ENCODE measurements around the gene NEK7. TPM values are rescaled to one million over a fixed set of nuclear protein-coding genes. Genes with fewer than 3 reads are reported as not detected.

NEK7 gene
- total RNA-seq, 3 donors from 2014 or later (not counting 1 experiment from before 2014, with no cell fraction given) = 34.1 to 57.5 (median 42.1) TPM

- TF ChIP-seq CTCF (IDR thresholded peaks at IDR 0.05) = no peak
- no peak overlapping the region for H3K27ac ChIP-seq (ENCODE audit: low read length)
- H3K9me3 Mint-ChIP-seq = no peaks in the 10 kb centered on the region
- no peak for ATAC-seq
- intact Hi-C loops (cut with micrococcal nuclease) = loop anchor here (10.0 kb wide), 2 partner anchors 239 to 629 kb away; partner anchors contain the start of gene LHX9
- H3K4me1 Mint-ChIP-seq = peaks cover 23% of the 10 kb centered on the region in 2 donors
- H3K36me3 ChIP-seq (ENCODE audit: control insufficient read depth, insufficient read depth, low read length) = no peaks in the 10 kb centered on the region
- H3K27ac Mint-ChIP-seq = no peak overlapping the region
- H3K36me3 Mint-ChIP-seq = no peaks in the 10 kb centered on the region
- no peaks in the 10 kb centered on the region for H3K27me3 ChIP-seq (ENCODE audit: control insufficient read depth, insufficient read depth, low read length)
- H3K4me3 Mint-ChIP-seq = no peak overlapping the region
- peaks cover 6% of the 10 kb centered on the region for H3K4me1 ChIP-seq (ENCODE audit: control insufficient read depth, insufficient read depth, low read length)
- no peak for DNase-seq
- H3K27me3 Mint-ChIP-seq (ENCODE audit: low read depth in 2 of 2) = no peaks in the 10 kb centered on the region
- no peak overlapping the region for H3K4me3 ChIP-seq (ENCODE audit: low read length)
- H3K9me3 ChIP-seq (ENCODE audit: control insufficient read depth, insufficient read depth, low read length) = no peaks in the 10 kb centered on the region
- no CpG with 5 or more reads among the region's 1 CpG for WGBS (ENCODE audit: insufficient coverage)
These were observed 3.0 kb upstream of the NEK7 start for GRCh38 chr1:198153804-198154203.

GRCh38 chr1:198155253-198155652 lies 1.5 kb upstream of the NEK7 start:
- Histone ChIP-seq H3K9me3 (ENCODE audit: control insufficient read depth, insufficient read depth, low read length) (no peaks in the 10 kb centered on the region), H3K27me3 (ENCODE audit: control insufficient read depth, insufficient read depth, low read length) (no peaks in the 10 kb centered on the region), H3K27ac (ENCODE audit: low read length) (no peak overlapping the region), H3K4me1 (ENCODE audit: control insufficient read depth, insufficient read depth, low read length) (peaks cover 10% of the 10 kb centered on the region), H3K4me3 (ENCODE audit: low read length) (no peak overlapping the region), H3K36me3 (ENCODE audit: control insufficient read depth, insufficient read depth, low read length) (no peaks in the 10 kb centered on the region)
- 92% methylated on average over 5 of the region's 5 CpGs for WGBS (ENCODE audit: insufficient coverage)
- no peak for ATAC-seq
- Mint-ChIP-seq H3K36me3 (no peaks in the 10 kb centered on the region), H3K4me1 (peaks cover 34 to 36% of the 10 kb centered on the region in 2 donors), H3K27me3 (ENCODE audit: low read depth in 2 of 2) (no peaks in the 10 kb centered on the region), H3K4me3 (peak overlapping the region; percentile 9), H3K9me3 (no peaks in the 10 kb centered on the region), H3K27ac (no peak overlapping the region)
- no peak for DNase-seq
- intact Hi-C loops (cut with micrococcal nuclease) = loop anchor here (5.0 to 10.0 kb wide), 4 partner anchors 77 to 630 kb away; partner anchors contain the start of genes DENND1B and LHX9
- TF ChIP-seq CTCF (IDR thresholded peaks at IDR 0.05) = no peak

- H3K4me3 Mint-ChIP-seq = peak overlapping the region; percentile 94
- H3K27me3 Mint-ChIP-seq (ENCODE audit: low read depth in 2 of 2) = no peaks in the 10 kb centered on the region
- no peaks in the 10 kb centered on the region for H3K9me3 ChIP-seq (ENCODE audit: control insufficient read depth, insufficient read depth, low read length)
- intact Hi-C loops (cut with micrococcal nuclease) = loop anchor here (1.0 to 10.0 kb wide), 5 partner anchors 68 to 631 kb away; partner anchors contain the start of genes DENND1B and LHX9
- H3K27me3 ChIP-seq (ENCODE audit: control insufficient read depth, insufficient read depth, low read length) = no peaks in the 10 kb centered on the region
- peak; percentile 79 for TF ChIP-seq CTCF (IDR thresholded peaks at IDR 0.05)
- H3K9me3 Mint-ChIP-seq = no peaks in the 10 kb centered on the region
- no peaks in the 10 kb centered on the region for H3K36me3 Mint-ChIP-seq
- H3K4me1 Mint-ChIP-seq = peaks cover 34 to 44% of the 10 kb centered on the region in 2 donors
- H3K4me3 ChIP-seq (ENCODE audit: low read length) = peak overlapping the region; percentile 73
- ATAC-seq (peak; percentile 39 to 71 (median 44)), DNase-seq (peak; percentile 57 to 91)
- peak overlapping the region; percentile 69 for H3K27ac ChIP-seq (ENCODE audit: low read length)
- peak overlapping the region; percentile 93 to 99 for H3K27ac Mint-ChIP-seq
- under 1% methylated on average over 13 of the region's 13 CpGs for WGBS (ENCODE audit: insufficient coverage)
- no peaks in the 10 kb centered on the region for H3K36me3 ChIP-seq (ENCODE audit: control insufficient read depth, insufficient read depth, low read length)
- peaks cover 10% of the 10 kb centered on the region for H3K4me1 ChIP-seq (ENCODE audit: control insufficient read depth, insufficient read depth, low read length)
These were observed 570 bp upstream of the NEK7 start for GRCh38 chr1:198156111-198156744.

Data from natural killer cell (primary cell).